Endothelial cell of umbilical vein (primary cell): ENCODE data around the gene ABCC4. TPM values are rescaled to one million over a fixed set of nuclear protein-coding genes. Genes with fewer than 3 reads are reported as not detected.

Source experiments
- BruUV-seq: library from RNA; stranded (reverse); fragments of 400-500 nt; replicated peaks from 2 replicates; lab custom pipeline; 2021; lab: Mats Ljungman, UMichigan
- CTCF ChIA-PET: fragments of 300-600, 350-600 bp; sonication (Branson Sonifier 250); formaldehyde crosslinking; loops from one replicate; lab custom pipeline; 2021; ENCODE audit warnings: antibody characterized with exemption, inconsistent platforms; lab: Charles Lee
- POLR2A ChIA-PET: fragments of 300-600, 350-600 bp; sonication (Branson Sonifier 250); formaldehyde crosslinking; loops from one replicate; lab custom pipeline; 2021; ENCODE audit warnings: antibody characterized with exemption, inconsistent platforms; lab: Charles Lee
- DNase-seq: peaks from one replicate; pipeline ENCODE4 v3.0.0-alpha.2; 2011; ENCODE audit warnings: low read depth, low spot score
- FAIRE-seq: peaks from 2 replicates; lab custom pipeline; 2011; peaks lifted over from hg19 to GRCh38; lab: Jason Lieb, UNC
- H2AFZ ChIP-seq: 2 replicates; pipeline ENCODE4 v1.6.0; 2012; ENCODE audit warnings: low read depth, low read length, control low read depth, inconsistent platforms
- H3K27ac ChIP-seq: 2 replicates; pipeline ENCODE4 v1.5.1; 2011; ENCODE audit warnings: low read depth, mild to moderate bottlenecking, control low read depth, low read length, moderate library complexity; ENCODE audit not compliant: insufficient read depth
- H3K27me3 ChIP-seq, 2 experiments: 2 replicates each; pipeline versions ENCODE4 v1.6.0 to v1.6.1; 2011; ENCODE audit warnings: low read length in 2 of 2, mixed read lengths in 1 of 2; ENCODE audit not compliant: control insufficient read depth in 2 of 2, insufficient read depth in 2 of 2
- H3K36me3 ChIP-seq, 2 experiments: 2 replicates in 1 of 2; 3 replicates in 1 of 2; pipeline ENCODE4 v1.5.1; 2011; ENCODE audit warnings: low read length in 2 of 2, mild to moderate bottlenecking in 1 of 2, moderate library complexity in 1 of 2; ENCODE audit not compliant: control insufficient read depth in 2 of 2, insufficient read depth in 2 of 2; ENCODE audit errors: extremely low read depth in 1 of 2
- H3K4me1 ChIP-seq: 3 replicates; pipeline ENCODE4 v1.5.1; 2011; ENCODE audit warnings: mild to moderate bottlenecking, low read length; ENCODE audit not compliant: control insufficient read depth, insufficient read depth; ENCODE audit errors: extremely low read depth
- H3K4me2 ChIP-seq: 2 replicates; pipeline ENCODE4 v1.6.1; 2011; ENCODE audit warnings: low read length, control low read depth, mixed read lengths; ENCODE audit not compliant: insufficient read depth
- H3K4me3 ChIP-seq, 3 experiments: fragments of 200-600 bp in 1 of 3; sonication (generic), shearing (Covaris generic) in 1 of 3; replicated peaks in 1 of 3; 2 replicates each; pipeline ENCODE4 v1.5.1; 2011 to 2016; ENCODE audit warnings: control low read depth in 3 of 3, low read length in 3 of 3, mild to moderate bottlenecking in 2 of 3, inconsistent platforms in 1 of 3, low read depth in 1 of 3, moderate library complexity in 1 of 3; ENCODE audit not compliant: insufficient read depth in 1 of 3
- H3K79me2 ChIP-seq: 2 replicates; pipeline ENCODE4 v1.6.0; 2012; ENCODE audit warnings: low read length, inconsistent platforms; ENCODE audit not compliant: control insufficient read depth, insufficient read depth
- H3K9ac ChIP-seq: replicated peaks from 2 replicates; pipeline ENCODE3; 2011; ENCODE audit warnings: low read length, control low read depth; ENCODE audit not compliant: insufficient read depth; ENCODE audit errors: extremely low read depth
- H3K9me1 ChIP-seq: replicated peaks from 3 replicates; pipeline ENCODE4 v1.6.0; 2011; ENCODE audit warnings: mild to moderate bottlenecking, low read length; ENCODE audit not compliant: control insufficient read depth, insufficient read depth; ENCODE audit errors: extremely low read depth
- H3K9me3 ChIP-seq: replicated peaks from 2 replicates; pipeline ENCODE4 v1.5.1; 2012; ENCODE audit warnings: low read length, inconsistent platforms; ENCODE audit not compliant: control insufficient read depth, insufficient read depth
- H4K20me1 ChIP-seq: replicated peaks from 2 replicates; pipeline ENCODE3; 2011; ENCODE audit warnings: mild to moderate bottlenecking, low read length; ENCODE audit not compliant: control insufficient read depth, insufficient read depth; ENCODE audit errors: extremely low read depth
- EZH2 ChIP-seq: IDR thresholded peaks from 2 replicates; pipeline ENCODE4 v1.6.1; 2012; ENCODE audit warnings: borderline replicate concordance, low read depth, mild to moderate bottlenecking, moderate library complexity, low read length, inconsistent platforms; ENCODE audit not compliant: severe bottlenecking
- FOS ChIP-seq: IDR thresholded peaks from 2 replicates; pipeline ENCODE4 v1.6.1; 2011; ENCODE audit warnings: mild to moderate bottlenecking, low read length, moderate library complexity, borderline replicate concordance; ENCODE audit not compliant: insufficient read depth
- GATA2 ChIP-seq: IDR thresholded peaks from 2 replicates; pipeline ENCODE4 v1.7.0; 2011; ENCODE audit warnings: low read depth, mild to moderate bottlenecking, moderate library complexity, mixed read lengths, low read length; ENCODE audit not compliant: insufficient read length, insufficient read depth
- JUN ChIP-seq: IDR thresholded peaks from 2 replicates; pipeline ENCODE4 v1.6.1; 2011; ENCODE audit warnings: borderline replicate concordance, low read depth; ENCODE audit not compliant: insufficient read length, insufficient read depth
- MYC ChIP-seq: IDR thresholded peaks from one replicate; pipeline ENCODE4 v1.6.1; 2011; ENCODE audit warnings: mild to moderate bottlenecking, low read depth, low read length
- POLR2A ChIP-seq: IDR thresholded peaks from 2 replicates; pipeline ENCODE4 v1.6.1; 2012; ENCODE audit warnings: low read depth, mild to moderate bottlenecking, control low read depth, low read length
- POLR2AphosphoS5 ChIP-seq: IDR thresholded peaks from 2 replicates; pipeline ENCODE4 v1.6.1; 2012; ENCODE audit warnings: low read depth, mild to moderate bottlenecking, control low read depth, low read length, moderate library complexity; ENCODE audit not compliant: insufficient read depth
- dilution Hi-C: fragments of 300-500 bp; cut with MboI; formaldehyde crosslinking; loops from one replicate; pipeline ENCODE4 v1.15.0; 2019; ENCODE audit warnings: low sequenced_read_pairs; ENCODE audit not compliant: extremely low pct_ligation_motif_present
- intact Hi-C: fragments of 100-400 bp; cut with micrococcal nuclease; formaldehyde crosslinking; loops from one replicate; pipeline ENCODE4 v1.10.0; 2022
- polyA plus RNA-seq, 4 experiments: library from polyadenylated mRNA; depleted of rRNA in 3 of 4; stranded (reverse) in 3 of 4; unstranded in 1 of 4; fragments of >200 nt; gene quantifications; 2 replicates each; pipeline versions ENCODE4 v1.2.1 to v1.2.3, GENCODE V29; 2011 to 2012; ENCODE audit warnings: missing spikeins in 1 of 4
- total RNA-seq: library from RNA; stranded (reverse); gene quantifications from 2 replicates; pipeline ENCODE4 v1.2.3, GENCODE V29; 2021
- TF ChIP-seq, protein P1 (sequence below): IDR thresholded peaks from 2 replicates; pipeline ENCODE4 v1.6.1; 2011; ENCODE audit not compliant: insufficient read depth, insufficient read length
- TF ChIP-seq, protein P2 (sequence below), 2 donors: IDR thresholded peaks; 1 replicate in 1 of 2; 2 replicates in 1 of 2; pipeline ENCODE4 v1.5.1; 2011; ENCODE audit warnings: low read length in 2 of 2, mild to moderate bottlenecking in 2 of 2, moderate library complexity in 2 of 2, control low read depth in 1 of 2, inconsistent platforms in 1 of 2, low read depth in 1 of 2; ENCODE audit not compliant: insufficient read depth in 1 of 2; ENCODE audit errors: extremely low read depth in 1 of 2

Gene ABCC4
- total and polyA plus RNA-seq, 2 donors (not counting 3 experiments of a cell fraction or from before 2014, with no cell fraction given) = 9.2 to 15.9 TPM

DNA sequence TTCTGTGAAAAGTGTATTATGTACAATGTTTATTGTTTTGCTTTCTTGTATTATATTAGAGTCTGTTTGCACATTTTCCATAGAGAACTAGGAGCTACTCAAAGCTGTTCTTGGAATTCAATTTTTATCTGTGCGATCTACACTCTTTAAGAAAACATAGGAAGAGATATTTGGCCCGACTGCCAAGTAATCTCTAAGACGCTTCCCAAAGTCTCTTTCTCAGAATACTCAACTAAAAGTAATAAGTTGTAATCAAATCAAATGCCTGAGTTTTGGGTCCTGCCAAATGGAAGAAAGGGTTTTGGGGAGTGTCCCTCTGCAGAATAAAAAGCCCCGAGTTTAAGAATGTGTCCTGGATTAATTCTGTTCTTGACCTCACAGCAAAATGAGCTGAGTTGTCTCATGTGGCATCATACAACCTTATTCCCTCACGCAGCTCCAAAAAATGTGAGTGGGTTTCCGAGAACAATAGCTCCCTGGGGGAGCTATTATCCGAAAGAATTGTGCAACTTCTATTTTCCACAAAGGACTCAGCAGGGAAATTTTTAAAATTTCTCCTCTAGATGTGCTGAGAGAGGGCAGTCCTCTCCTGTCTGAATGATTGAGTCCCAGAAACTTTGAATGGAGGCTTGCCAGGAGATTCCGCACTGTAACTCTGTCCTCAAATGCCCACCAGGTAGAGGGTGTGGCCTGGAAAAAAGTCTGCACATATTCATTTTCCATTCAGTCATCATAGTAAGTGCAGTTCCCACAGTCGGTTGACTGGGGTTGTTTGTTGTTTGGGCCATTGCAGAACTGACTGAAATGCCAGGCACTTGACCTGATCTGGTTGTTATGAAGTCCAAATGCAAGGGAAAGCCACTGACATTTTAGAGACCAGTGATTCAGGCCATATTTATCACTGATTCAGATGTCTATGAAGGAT lies 309.0 kb downstream of the ABCC4 start:
- Histone ChIP-seq H3K9me3 (no peaks in the 10 kb centered on the region), H3K9ac (no peak overlapping the region), H2AFZ (no peak overlapping the region), H3K36me3 (no peaks in the 10 kb centered on the region), H4K20me1 (no peaks in the 10 kb centered on the region), H3K4me3 (no peak overlapping the region), H3K27ac (no peak overlapping the region), H3K4me2 (no peak overlapping the region), H3K79me2 (no peaks in the 10 kb centered on the region), H3K9me1 (no peaks in the 10 kb centered on the region), H3K27me3 (peaks cover 22 to 42% of the 10 kb centered on the region in 2 experiments), H3K4me1 (no peaks in the 10 kb centered on the region)
- TF ChIP-seq POLR2AphosphoS5 (no peak), FOS (no peak), EZH2 (no peak), POLR2A (no peak), GATA2 (no peak), MYC (no peak), JUN (no peak)
- TF ChIP-seq, protein P1, sequence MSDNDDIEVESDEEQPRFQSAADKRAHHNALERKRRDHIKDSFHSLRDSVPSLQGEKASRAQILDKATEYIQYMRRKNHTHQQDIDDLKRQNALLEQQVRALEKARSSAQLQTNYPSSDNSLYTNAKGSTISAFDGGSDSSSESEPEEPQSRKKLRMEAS = no peak
- TF ChIP-seq, protein P2, sequence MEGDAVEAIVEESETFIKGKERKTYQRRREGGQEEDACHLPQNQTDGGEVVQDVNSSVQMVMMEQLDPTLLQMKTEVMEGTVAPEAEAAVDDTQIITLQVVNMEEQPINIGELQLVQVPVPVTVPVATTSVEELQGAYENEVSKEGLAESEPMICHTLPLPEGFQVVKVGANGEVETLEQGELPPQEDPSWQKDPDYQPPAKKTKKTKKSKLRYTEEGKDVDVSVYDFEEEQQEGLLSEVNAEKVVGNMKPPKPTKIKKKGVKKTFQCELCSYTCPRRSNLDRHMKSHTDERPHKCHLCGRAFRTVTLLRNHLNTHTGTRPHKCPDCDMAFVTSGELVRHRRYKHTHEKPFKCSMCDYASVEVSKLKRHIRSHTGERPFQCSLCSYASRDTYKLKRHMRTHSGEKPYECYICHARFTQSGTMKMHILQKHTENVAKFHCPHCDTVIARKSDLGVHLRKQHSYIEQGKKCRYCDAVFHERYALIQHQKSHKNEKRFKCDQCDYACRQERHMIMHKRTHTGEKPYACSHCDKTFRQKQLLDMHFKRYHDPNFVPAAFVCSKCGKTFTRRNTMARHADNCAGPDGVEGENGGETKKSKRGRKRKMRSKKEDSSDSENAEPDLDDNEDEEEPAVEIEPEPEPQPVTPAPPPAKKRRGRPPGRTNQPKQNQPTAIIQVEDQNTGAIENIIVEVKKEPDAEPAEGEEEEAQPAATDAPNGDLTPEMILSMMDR (IDR thresholded peaks at IDR 0.05; ENCODE audit: extremely low read depth in 1 of 2, insufficient read depth in 1 of 2, low read depth in 1 of 2, low read length in 2 of 2) = no peak
- DNase-seq (no peak), FAIRE-seq (no peak)
- ChIA-PET POLR2A (no interaction called here), CTCF (interaction anchor here (0.9 to 1.6 kb wide), 2 partner anchors 162 to 164 kb away, joined by 4 read pairs; no protein-coding TSS in a partner anchor)
- dilution Hi-C loops = no loop called here
- BruUV-seq = no TSS peak
- intact Hi-C loops = no loop called here
